ENCODE data around the gene RERE.
"Not testable (repeated sequence)": the region's sequence is repeated elsewhere in the genome, so short reads cannot be mapped to it uniquely, and the experiment has no call there.

RERE gene

DNA sequence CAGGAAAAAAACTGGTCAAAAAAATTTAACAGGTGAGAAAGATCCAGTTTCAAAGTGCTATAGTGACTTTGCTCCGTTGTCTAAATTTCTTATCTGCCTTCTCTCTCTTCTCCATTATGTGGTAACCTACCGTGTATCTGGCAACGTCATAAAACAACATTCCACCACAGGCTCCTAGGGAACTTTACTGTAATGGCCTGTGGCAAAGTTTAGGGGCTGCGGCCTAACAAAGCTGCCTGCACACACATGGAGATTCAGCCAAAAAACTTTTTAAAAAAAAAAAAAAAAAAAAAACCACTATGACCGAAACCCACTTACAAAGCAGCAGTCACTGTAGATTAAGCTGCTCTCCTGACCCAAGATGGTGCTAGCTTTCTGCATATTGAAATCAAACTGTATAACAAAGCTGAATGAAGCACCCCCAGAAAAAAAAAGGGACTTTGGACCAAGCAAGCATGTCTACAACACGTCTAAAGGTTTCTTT, 296.9 kb downstream of the RERE start:
- DNase-seq, result no peak

DNA sequence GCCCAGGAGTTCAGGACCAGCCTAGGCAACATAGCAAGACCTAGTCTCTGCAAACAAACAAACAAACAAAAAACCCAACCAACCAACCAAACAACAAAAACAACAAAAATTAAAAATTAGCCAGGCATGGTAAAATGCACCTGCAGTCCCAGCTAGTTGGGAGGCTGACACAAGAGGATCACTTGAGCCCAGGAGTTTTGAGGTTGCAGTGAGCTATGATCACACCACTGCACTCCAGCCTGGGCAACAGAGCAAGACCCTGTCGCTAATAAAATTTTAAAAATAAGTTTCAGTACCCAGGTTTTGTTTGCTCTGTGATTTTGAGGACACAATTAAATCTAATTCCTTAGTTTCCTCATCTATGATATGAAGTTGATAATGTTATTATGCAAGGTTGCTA, 298.3 kb downstream of the RERE start:
- no peak for DNase-seq

DNA sequence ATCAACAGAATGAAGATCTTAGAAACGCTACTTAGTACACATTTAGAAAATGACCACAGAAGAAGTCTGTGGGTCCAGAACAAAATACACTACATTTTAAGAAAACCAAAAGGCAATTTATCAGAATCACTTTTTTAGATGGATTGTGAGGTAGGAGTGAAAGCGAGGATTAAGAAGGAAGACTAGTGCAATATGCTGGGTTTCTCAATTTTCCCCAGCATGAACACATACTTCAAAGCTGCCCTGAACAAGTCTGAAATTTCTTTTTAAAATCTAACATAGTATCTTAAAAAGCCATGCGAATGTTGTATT, 299.0 kb downstream of the RERE start:
- no peak for DNase-seq

- peak in 5 of 51 donors; percentile 12 to 38 (median 25) for DNase-seq
Observed at GRCh38 chr1:8517661-8518489, 299.6 kb downstream of the RERE start.

DNA sequence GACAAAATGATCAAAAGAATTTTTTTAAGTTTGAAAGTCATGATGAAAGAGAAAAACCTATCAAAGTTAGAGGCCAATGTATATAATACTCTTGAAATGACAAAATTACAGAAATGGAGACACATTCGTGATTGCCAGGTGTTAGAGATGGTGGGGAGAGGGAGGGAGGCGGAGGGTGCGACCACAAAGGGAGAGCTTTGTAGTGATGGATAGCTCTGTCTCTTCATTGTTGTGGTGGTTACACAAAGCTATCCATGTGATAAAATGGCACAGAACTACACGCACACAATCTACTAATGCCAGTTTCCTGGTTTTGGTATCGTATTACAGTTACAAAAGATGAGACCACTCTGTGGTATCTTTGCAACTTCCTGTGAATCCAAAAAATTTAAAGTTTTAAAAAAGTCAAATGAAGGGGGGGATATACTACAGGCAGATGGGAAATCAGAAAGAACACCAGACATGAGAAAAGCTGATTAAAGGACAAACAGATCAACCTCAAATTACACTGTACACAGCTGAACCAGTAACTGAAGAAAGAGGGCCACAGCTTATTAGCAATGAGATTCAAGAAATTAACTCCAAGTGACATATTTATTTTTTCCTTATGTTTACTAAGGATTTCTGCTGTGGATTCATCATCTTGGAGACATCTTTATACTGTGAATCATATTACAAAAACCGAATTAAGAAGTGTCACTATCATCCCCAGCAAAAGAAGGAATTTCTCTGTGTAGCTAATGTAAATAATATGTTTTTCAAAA, 300.5 kb downstream of the RERE start:
- peak in 11 of 51 donors; percentile 7 to 56 (median 27) for DNase-seq

- no peak for DNase-seq
Observed at GRCh38 chr1:8516278-8516777, 301.1 kb downstream of the RERE start.

DNA sequence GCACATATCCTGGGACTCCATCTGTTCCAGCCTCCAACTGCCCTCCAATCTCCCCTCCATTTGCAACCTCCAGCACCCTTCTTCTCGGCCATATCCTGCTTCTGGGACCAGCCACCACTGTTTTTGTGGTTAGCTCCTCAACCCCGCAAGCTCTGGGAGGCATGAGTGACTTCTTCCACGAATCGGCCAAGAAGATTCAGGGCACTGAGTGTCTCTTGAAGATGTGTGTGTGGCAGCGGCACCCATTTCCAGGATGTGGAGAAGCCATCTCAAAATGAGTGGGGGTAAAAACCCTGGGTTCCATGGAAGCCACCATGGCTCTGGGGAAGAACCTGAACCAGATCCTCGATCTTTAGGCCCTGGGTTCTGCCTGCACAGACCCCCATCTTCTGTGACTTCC, 304.9 kb downstream of the RERE start:
- DNase-seq, result no peak

- peak in 8 of 51 donors; percentile 7 to 67 (median 24) for DNase-seq
Observed at GRCh38 chr1:8510041-8510823, 307.2 kb downstream of the RERE start.

DNA sequence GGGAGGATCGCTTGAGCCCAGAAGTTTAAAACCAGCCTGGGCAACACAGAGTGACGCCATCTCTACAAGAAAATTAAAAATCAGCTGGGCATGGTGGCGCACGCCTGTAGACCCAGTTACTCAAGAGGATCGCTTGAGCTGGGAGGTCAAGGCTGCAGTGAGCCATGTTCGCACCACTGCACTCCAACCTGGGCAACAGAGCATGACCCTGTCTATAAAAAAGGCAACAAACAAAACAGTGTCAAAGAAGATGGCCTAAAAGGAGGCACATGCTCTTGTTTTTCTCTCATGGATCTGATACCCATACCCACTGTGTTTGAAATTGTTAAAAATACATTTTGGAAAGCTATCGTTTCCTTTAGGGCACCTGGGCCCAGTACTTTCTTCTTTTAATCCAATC, 307.9 kb downstream of the RERE start:
- DNase-seq, result no peak

GRCh38 chr1:8506995-8507615, 310.3 kb downstream of the RERE start:
- no peak for DNase-seq

DNA sequence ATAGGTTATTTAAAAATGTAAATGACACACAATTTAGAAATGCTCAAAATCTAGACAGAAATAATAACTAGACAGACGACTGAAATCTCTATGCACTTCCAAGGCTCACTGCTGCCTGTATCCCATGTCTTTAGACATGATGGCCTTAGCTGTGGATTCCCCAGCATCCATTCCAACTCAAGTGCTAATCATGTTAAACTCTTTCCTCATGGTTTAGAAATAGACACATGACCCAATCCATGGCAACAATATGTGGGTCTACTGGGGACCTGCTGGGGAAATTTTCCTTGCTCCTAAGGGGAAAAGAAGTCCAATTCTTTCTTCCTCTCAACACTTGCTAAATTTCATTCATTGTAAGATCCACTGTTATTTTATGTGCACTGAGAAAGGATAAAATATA, 311.0 kb downstream of the RERE start:
- no peak for DNase-seq

GRCh38 chr1:8503842-8504241, 313.6 kb downstream of the RERE start:
- DNase-seq, result no peak

GRCh38 chr1:8502949-8503348, 314.5 kb downstream of the RERE start:
- not testable (repeated sequence) for DNase-seq

- no peak for DNase-seq
Observed at GRCh38 chr1:8497210-8497819, 320.1 kb downstream of the RERE start.

DNA sequence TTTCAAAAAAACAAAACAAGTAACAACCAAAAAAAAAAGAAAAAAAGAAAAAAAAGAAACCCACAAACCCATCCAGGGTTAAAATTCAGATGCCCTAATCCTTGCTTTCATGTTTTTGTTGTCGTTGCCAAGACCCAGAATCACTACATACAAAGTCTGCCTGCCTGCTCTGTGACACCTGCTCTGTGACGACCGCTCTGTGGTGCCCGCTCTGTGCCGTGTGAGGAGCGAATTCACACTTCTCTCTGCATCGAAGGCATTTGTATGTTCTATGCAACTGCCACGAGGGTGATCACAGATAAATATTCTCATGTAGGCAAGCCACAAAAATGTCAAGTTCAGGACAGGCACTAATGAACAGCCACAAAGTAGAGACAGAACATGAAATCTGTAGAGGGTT, 321.0 kb downstream of the RERE start:
- no peak for DNase-seq

- no peak for DNase-seq
Observed at GRCh38 chr1:8495928-8496401, 321.5 kb downstream of the RERE start.

DNA sequence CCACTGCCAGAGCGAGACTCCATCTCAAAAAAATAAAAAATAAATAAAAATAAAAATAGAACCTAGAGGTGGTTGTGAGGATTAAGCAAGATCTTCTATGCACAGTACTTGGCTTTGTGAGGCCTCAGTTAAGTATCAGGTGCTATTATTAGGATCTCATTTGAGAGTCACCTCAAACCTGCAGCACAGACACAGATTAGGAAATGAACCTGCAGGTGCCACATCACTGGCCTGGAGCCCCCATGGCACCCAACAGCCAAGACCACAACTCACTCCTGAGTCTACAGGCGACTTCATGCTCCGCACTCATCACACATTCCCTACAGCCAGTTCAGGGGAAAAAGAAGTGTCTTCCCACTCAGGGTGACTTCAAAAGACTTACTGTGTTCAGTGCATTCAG, 322.8 kb downstream of the RERE start:
- no peak for DNase-seq

DNA sequence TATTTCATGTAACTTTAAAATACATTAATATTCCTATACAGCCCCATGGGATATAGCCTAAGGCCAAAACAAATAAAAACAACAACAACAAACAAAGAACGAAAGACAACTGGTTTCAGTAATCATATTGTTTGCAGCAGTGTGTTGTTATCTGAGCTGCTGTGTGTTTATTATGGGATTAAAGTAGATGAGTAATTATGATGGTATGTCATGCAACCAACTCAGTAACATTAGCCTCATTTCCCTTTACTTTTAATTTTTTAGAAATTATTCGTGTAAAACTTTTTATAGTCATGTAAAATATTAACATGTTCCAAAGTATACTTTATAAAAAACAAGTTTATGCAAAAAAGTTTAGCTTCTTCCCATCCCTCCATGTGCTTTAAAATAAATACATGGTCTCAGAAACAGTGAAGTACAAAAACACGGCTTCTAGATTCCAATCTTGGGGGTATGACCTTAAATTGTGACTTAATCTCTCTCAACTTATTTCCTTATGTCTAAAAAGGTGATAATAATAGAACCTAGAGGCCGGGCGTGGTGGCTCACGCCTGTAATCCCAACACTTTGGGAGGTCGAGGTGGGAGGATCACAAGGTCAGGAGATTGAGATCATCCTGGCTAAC, 323.4 kb downstream of the RERE start:
- DNase-seq, result no peak

DNA sequence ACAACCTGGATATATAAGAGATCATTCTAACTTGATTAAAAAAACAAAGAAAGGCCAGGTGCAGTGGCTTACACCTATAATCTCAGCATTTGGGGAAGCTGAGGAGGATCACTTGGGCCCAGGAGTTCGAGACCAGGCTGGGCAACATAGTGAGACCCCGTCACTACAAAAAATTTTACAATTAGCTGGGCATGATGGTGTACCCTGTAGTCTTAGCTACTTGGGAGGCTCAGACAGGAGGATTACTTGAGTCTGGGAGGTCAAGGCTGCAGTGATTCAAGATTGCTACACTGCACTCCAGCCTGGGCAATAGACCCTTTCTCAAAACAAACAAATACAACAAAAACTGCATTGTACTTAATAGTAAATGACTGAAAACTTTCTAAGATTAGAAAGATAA, 330.2 kb downstream of the RERE start:
- no peak for DNase-seq

GRCh38 chr1:8486047-8486446, 331.4 kb downstream of the RERE start:
- no peak for DNase-seq
